Adipocyte (in vitro differentiated cells): Measurements from ENCODE around the gene RPL28.

Source experiments
- DNase-seq: peaks from one replicate; pipeline ENCODE4 v3.0.0-alpha.2; 2015; ENCODE audit warnings: low read depth
- H3K27me3 ChIP-seq: replicated peaks from 2 replicates; pipeline ENCODE4 v1.7.0; 2013; ENCODE audit warnings: mild to moderate bottlenecking, low read length, moderate library complexity; ENCODE audit not compliant: control insufficient read depth, insufficient read depth
- H3K36me3 ChIP-seq: 2 replicates; pipeline ENCODE4 v1.7.0; 2013; ENCODE audit warnings: low read length, mild to moderate bottlenecking, moderate library complexity; ENCODE audit not compliant: control insufficient read depth, insufficient read depth, severe bottlenecking
- H3K4me1 ChIP-seq: 2 replicates; pipeline ENCODE4 v1.7.0; 2013; ENCODE audit warnings: mild to moderate bottlenecking, low read length, moderate library complexity; ENCODE audit not compliant: control insufficient read depth, insufficient read depth
- H3K4me3 ChIP-seq: 2 replicates; pipeline ENCODE4 v1.7.0; 2013; ENCODE audit warnings: mild to moderate bottlenecking, low read length, moderate library complexity
- H3K9ac ChIP-seq: 2 replicates; pipeline ENCODE4 v1.7.0; 2013; ENCODE audit warnings: mild to moderate bottlenecking, low read length, moderate library complexity
- H3K9me3 ChIP-seq: 2 replicates; pipeline ENCODE4 v1.7.0; 2013; ENCODE audit warnings: mild to moderate bottlenecking, low read length, moderate library complexity; ENCODE audit not compliant: control insufficient read depth

Gene RPL28

DNA sequence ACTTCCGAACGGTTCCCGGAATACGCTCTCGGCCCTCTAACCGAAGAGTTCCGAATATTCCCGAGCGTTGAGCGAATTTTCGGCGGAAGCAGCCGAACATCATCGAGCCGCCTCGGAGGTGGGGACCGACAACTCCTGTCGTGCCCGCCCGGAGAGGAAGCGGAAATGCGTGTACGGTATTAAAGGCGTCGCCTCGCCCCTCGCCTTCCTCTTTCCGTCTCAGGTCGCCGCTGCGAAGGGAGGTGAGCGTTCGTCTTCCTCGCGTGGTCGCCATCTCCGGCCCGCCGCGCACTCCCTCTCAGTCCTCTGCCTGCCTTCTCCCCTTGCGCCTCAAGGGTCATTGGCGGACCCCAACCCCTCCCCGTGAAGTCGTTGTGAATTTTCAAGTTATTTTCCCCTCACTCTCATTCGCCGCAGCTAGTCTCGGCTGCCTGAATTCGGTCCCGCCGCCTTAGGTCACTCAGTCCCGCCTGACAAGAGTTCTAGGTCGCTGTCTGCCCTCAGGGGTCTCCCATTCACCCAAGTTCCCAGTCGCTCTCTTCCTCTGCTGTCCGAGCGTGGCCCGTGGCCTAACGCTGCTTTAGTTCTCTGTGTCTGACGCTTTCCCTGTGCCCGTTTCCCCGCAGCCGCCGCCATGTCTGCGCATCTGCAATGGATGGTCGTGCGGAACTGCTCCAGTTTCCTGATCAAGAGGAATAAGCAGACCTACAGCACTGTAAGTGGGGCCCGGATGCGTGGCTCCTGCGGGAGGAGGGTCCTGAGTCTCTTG is at the start of gene RPL28:
Gene RPL28 (plus strand): TSS at position 209 of the 769 bp plus-strand sequence. CDS start 426 bp downstream, at position 635.
- H3K4me1 ChIP-seq: peaks cover 50% of the 10 kb centered on the region
- peak; percentile 100 for DNase-seq
- H3K36me3 ChIP-seq: peaks cover 39% of the 10 kb centered on the region
- H3K9me3 ChIP-seq: no peaks in the 10 kb centered on the region
- peak within 1 kb of the TSS; percentile 92 for H3K4me3 ChIP-seq
- peak within 1 kb of the TSS; percentile 98 for H3K9ac ChIP-seq
- H3K27me3 ChIP-seq: no peaks in the 10 kb centered on the region

DNA sequence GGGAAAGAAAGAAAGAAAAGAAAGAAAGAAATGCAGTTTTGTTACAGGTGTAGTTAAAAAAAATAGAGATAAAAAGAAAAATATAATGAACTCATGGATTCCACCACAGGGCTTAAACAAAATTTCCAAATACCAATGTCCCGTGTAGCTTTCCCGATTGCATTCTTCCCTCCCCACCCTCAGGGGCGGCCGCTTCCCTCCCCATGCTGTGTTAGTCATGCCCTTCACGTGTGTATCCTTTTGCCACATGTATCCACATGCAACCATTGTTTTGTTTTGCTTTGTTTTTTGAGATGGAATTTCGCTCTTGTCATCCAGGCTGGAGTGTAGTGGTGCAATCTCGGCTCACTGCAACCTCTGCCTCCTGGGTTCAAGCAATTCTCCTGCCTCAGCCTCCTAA is 49.6 kb upstream of the RPL28 start:
- H3K9me3 ChIP-seq: no peaks in the 10 kb centered on the region
- H3K27me3 ChIP-seq: peaks cover 9% of the 10 kb centered on the region
- no peaks in the 10 kb centered on the region for H3K36me3 ChIP-seq
- peak; percentile 61 for DNase-seq
- H3K4me3 ChIP-seq: no peak overlapping the region
- H3K4me1 ChIP-seq: peaks cover 14% of the 10 kb centered on the region
- H3K9ac ChIP-seq: no peak overlapping the region

DNA sequence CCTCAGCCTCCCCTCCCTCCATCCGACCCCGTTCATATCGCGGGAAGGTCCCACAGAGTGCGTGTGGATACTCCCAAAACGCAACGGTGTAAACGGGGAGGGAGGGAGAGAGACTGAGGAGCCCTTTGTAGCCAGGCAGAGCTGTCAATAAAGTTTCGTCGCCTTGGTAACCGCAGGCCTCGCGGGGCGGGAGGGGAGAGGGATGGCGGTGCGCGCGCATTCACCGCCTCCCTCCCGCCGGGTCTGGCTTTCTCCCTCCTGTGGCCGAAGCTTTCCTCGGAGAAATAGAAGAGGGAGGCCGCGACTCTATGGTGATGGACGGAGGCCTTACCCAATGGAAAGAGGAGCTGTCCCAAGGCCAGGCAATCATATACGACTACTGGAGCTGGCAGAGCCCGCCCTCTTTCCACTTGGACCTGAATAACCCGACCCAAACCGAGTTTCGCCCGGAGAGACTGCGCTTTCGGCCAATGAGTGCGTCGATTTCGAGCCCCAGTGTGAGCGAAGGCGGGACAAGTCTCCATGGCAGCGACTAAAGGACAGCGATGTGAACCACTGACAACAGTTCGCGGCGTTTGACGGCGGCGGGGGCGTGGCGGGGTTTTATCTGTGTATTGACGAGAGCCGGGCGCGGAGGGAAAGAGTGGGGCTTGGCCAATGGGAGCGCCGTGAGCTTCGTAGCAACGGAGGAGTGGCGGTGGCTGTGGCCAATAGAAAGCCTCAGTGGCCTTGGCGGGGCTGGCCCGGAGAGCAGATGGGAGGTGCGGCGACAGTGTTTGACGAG is 46.4 kb upstream of the RPL28 start, which contains the start of gene KMT5C:
Gene KMT5C (plus strand): TSS at position 772 of the 784 bp plus-strand sequence. CDS start 2,061 bp downstream, outside the sequence.
- H3K4me3 ChIP-seq: peak within 1 kb of the TSS; percentile 92
- peaks cover 17% of the 10 kb centered on the region for H3K4me1 ChIP-seq
- peak within 1 kb of the TSS; percentile 94 for H3K9ac ChIP-seq
- H3K9me3 ChIP-seq: no peaks in the 10 kb centered on the region
- H3K27me3 ChIP-seq: peaks cover 9% of the 10 kb centered on the region
- H3K36me3 ChIP-seq: peaks cover 13% of the 10 kb centered on the region
- DNase-seq: peak; percentile 100

DNA sequence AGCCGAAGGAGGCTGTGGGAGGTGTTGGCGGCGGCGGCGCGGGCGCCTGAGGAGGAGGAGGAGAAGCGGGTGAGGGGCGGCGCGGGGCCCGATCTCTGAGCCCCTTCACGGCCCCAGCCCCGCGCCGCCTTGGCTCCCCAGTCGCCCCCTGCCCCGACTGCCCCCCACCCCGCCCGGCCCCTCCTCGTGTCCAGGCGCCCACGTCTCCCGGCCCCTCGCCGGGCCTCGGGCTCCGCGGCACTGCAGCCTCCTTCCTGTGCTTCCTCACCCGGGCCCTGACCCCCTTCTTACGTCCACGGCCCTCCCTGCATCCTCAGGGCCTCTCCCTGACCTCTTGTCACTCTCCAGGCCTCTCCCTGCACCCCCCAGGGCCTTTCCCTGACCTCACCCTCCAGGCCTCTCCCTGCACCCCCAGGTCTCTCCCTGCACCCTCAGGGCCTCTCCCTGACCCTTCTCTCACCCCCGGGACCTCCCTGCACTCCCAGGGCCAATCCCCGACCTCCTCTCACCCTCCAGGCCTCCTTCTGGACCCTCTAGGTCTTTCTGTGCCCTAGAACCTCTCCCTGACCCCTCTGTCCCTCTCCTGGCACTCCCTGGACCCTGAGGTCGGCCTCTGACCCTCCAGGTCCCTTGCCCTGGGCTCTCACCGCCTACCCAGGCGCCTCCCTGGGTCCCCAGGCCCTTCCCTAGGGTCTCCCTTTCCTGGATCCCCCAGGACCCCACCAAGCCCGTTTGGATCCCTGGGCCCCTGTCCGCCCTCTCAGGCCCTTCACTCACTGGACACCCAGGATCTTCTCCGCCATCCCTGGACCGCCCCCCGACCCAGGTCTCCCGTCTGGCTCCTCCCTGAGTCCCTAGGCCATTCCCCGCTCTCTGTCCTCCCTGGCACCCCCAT is 45.6 kb upstream of the RPL28 start:
- no peak for DNase-seq
- Histone ChIP-seq H3K27me3 (peaks cover 9% of the 10 kb centered on the region), H3K9me3 (no peaks in the 10 kb centered on the region)

DNA sequence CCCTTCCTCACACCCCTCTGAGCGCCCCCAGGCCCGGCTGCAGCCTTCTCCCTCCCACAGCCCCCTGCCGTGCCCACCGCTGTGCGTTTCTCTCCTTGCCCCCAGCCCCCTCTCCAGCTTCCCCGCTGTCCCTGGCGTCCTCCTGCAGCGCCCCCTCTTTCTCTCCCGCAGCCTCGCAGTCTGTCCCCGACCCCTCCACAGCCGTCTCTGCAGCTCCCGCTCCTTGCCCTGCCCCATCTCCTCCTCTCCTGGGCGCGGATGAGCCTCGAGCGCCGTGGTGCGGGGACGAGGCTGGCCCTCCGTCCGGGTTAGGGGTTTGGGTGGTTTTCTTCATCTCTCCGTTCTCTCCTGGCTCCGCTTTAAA is 45.0 kb upstream of the RPL28 start:
- H3K4me3 ChIP-seq: peak overlapping the region; percentile 92
- no peaks in the 10 kb centered on the region for H3K9me3 ChIP-seq
- peak; percentile 51 for DNase-seq
- peaks cover 24% of the 10 kb centered on the region for H3K4me1 ChIP-seq
- peak overlapping the region; percentile 94 for H3K9ac ChIP-seq
- H3K36me3 ChIP-seq: peaks cover 13% of the 10 kb centered on the region
- H3K27me3 ChIP-seq: peaks cover 9% of the 10 kb centered on the region

More for the DNA sequence above, 45.6 kb upstream of the RPL28 start:
- H3K4me1 ChIP-seq: peaks cover 18% of the 10 kb centered on the region
- H3K9ac ChIP-seq: peak overlapping the region; percentile 94
- peaks cover 13% of the 10 kb centered on the region for H3K36me3 ChIP-seq
- peak overlapping the region; percentile 92 for H3K4me3 ChIP-seq

DNA sequence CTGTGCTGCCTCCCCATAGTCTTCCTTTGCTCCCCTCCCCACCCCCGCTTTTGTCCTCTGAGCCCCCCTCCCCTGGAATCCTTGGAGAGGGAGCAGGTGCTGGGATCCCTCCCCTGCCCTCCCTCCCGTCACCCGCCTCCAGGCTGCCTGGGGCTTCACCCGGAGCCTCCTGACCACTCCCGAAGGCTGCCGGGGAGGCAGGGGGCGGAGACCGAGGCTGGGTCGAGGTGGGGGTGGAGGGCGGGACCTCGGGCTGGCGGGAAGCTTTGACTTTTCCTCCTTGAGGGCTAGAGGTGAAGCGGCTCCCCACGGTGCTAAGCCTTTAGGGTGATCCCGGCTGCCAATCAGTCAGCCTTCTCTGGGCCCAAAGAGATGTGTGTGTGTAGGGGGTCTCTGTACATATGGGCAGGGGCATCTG is 44.6 kb upstream of the RPL28 start:
- Histone ChIP-seq H3K4me3 (peak overlapping the region; percentile 92), H3K27me3 (peaks cover 9% of the 10 kb centered on the region), H3K9me3 (no peaks in the 10 kb centered on the region), H3K4me1 (peaks cover 28% of the 10 kb centered on the region), H3K36me3 (peaks cover 13% of the 10 kb centered on the region), H3K9ac (peak overlapping the region; percentile 94)
- DNase-seq: peak; percentile 64

DNA sequence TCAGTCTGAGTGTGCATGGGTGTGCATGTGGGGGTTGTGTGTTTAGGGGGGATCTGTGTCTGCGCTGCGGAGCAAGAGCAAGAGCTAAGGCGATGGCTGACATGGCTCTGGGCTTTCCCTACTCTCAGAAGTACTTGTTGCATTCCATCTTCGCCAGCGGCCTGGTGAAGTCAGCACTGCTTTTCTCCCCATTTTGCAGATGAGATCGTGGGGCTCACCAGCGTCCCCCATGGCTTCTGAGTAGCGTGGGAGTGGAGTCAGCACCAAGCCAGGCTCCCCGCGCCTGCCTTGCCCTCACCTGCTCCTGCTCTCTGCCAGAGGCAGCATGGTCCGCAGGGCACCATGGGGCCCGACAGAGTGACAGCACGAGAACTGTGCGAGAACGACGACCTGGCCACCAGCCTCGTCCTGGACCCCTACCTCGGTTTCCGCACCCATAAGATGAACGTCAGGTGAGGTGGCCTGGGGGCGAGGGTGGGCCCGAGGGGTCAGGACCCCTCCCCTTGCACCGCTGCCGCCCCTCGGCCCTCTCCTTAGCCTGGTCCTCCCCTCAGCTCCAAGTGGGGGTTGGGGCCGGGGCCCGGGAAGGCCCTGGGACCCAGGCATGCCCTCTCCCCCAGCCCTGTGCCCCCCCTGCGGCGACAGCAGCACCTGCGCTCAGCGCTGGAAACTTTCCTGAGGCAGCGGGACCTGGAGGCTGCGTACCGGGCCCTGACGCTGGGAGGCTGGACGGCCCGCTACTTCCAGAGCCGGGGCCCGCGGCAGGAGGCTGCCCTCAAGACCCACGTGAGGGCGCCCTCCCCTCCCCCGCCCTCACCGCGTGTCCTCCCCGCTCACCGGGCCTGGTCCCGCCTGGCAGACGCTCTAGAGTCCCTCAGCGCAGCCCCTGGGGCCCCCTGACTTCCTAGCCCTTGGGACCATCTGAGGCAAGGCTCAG is 43.9 kb upstream of the RPL28 start:
- H3K36me3 ChIP-seq: peaks cover 13% of the 10 kb centered on the region
- DNase-seq: no peak
- H3K9me3 ChIP-seq: no peaks in the 10 kb centered on the region
- H3K27me3 ChIP-seq: peaks cover 6% of the 10 kb centered on the region
- H3K4me1 ChIP-seq: peaks cover 32% of the 10 kb centered on the region
- peak overlapping the region; percentile 16 for H3K4me3 ChIP-seq
- H3K9ac ChIP-seq: no peak overlapping the region

DNA sequence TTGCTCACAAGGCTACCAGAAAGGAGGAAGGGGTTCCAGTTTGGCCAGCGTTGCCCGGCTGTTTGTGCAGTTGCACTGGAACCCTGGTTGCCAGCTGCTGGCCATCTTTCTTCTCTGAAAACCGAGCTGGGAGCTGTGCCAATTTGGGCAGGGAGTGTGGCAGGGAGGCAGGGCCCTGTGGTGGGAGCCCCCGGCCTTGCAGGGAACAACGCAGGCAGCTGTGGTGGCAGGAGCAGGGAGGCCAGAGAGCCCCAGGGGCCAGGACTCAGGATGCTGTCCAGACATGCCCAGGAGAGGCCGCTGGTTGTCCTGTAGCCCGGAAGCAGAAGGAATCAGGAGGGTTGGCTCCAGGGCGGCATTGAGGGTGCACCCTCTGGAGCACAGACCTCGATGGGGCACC is 41.3 kb upstream of the RPL28 start:
- Histone ChIP-seq H3K36me3 (peaks cover 13% of the 10 kb centered on the region), H3K9ac (no peak overlapping the region), H3K27me3 (no peaks in the 10 kb centered on the region), H3K4me3 (no peak overlapping the region), H3K9me3 (no peaks in the 10 kb centered on the region), H3K4me1 (peaks cover 26% of the 10 kb centered on the region)
- no peak for DNase-seq

DNA sequence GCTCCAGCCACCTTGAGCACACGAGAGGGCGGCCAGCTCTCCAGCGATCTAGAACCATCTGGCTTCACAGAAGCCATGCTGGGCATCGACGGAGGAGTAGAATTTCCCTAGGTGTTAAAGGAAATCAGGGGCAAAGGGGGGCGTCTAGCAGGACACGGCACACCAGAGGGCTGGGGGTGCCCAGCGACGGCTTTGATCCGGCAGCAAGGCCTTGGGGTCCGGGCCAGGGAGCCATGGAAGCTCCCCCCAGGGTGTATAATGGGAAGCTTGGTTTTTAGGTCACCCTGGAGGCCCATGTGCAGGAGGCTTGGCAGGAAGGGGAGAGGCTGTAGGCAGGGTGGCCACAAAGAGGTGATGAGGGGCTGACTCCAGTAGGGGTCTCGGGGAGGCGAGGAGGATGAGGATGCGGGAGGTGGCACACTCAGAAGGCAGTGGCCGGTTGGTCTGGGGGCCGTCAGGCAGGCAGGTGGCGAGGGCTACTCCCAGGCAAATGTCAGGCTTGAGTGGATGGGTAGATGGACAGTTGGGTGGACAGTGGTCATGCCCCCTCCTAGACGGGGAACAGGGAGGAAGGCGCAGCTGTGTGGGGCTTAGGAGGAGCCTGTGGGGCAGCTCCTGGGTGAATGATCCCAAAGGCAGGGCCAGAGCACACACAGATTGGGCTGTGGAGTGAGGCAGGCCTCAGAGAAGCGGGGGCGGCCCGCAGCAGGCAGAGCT is 40.5 kb upstream of the RPL28 start:
- Histone ChIP-seq H3K4me3 (no peak overlapping the region), H3K27me3 (no peaks in the 10 kb centered on the region), H3K4me1 (peaks cover 23% of the 10 kb centered on the region), H3K9ac (peak overlapping the region; percentile 49), H3K36me3 (peaks cover 13% of the 10 kb centered on the region), H3K9me3 (no peaks in the 10 kb centered on the region)
- no peak for DNase-seq
